Measurements from ENCODE around the gene SCN4A. TPM values are rescaled to one million over a fixed set of nuclear protein-coding genes. Genes with fewer than 3 reads are reported as not detected.
A peak's percentile ranks its signal among the peaks of the same experiment; 100 is the strongest.
"Not testable (repeated sequence)": the region's sequence is repeated elsewhere in the genome, so short reads cannot be mapped to it uniquely, and the experiment has no call there.

The SCN4A gene
- total and polyA plus RNA-seq, 8 donors = 0.04 to 1.7 (median 0.29) TPM

GRCh38 chr17:64007838-64008282 is 35.1 kb upstream of the SCN4A start:
- TF ChIP-seq CTCF (IDR thresholded peaks at IDR 0.05) = no peak
- H3K4me3 ChIP-seq = no peak overlapping the region
- H3K27me3 ChIP-seq = no peaks in the 10 kb centered on the region
- WGBS, 2 donors = 80 to 85% methylated on average over 5 of the region's 5 CpGs
- H3K27ac ChIP-seq = no peak overlapping the region
- H3K4me1 ChIP-seq = no peaks in the 10 kb centered on the region
- peak in 2 of 6 donors; percentile 14 to 30 for DNase-seq
- no peak for FAIRE-seq
- H3K36me3 ChIP-seq = no peaks in the 10 kb centered on the region
- intact Hi-C loops (cut with DNase I) = no loop called here
- H3K9me3 ChIP-seq = no peaks in the 10 kb centered on the region
- ATAC-seq = peak in 1 of 4 donors; percentile 57

- H3K4me3 ChIP-seq; ATAC-seq; H3K4me1 ChIP-seq; H3K9me3 ChIP-seq; FAIRE-seq; H3K27me3 ChIP-seq; H3K36me3 ChIP-seq; H3K27ac ChIP-seq; intact Hi-C loops (cut with DNase I): not testable (repeated sequence)
- WGBS, 2 donors = 91 to 94% methylated on average over 5 of the region's 5 CpGs
- peak in 1 of 6 donors; percentile 13 for DNase-seq
These were observed 34.5 kb upstream of the SCN4A start for GRCh38 chr17:64007089-64007837.

GRCh38 chr17:64006361-64007088 is 33.8 kb upstream of the SCN4A start:
- H3K4me1 ChIP-seq = no peaks in the 10 kb centered on the region
- H3K27ac ChIP-seq = no peak overlapping the region
- DNase-seq (peak in 2 of 6 donors; percentile 14 to 21), ATAC-seq (peak in 2 of 4 donors; percentile 10 to 29), FAIRE-seq (no peak)
- TF ChIP-seq CTCF (IDR thresholded peaks at IDR 0.05) = no peak
- 83 to 87% methylated on average over 13 of the region's 13 CpGs for WGBS, 2 donors
- intact Hi-C loops (cut with DNase I) = no loop called here
- no peak overlapping the region for H3K4me3 ChIP-seq
- no peaks in the 10 kb centered on the region for H3K27me3 ChIP-seq
- H3K36me3 ChIP-seq = no peaks in the 10 kb centered on the region
- no peaks in the 10 kb centered on the region for H3K9me3 ChIP-seq

GRCh38 chr17:64005734-64006167 is 33.0 kb upstream of the SCN4A start:
- FAIRE-seq = no peak

More at GRCh38 chr17:64005734-64006167, 33.0 kb upstream of the SCN4A start:
- no peaks in the 10 kb centered on the region for H3K9me3 ChIP-seq
- H3K36me3 ChIP-seq = no peaks in the 10 kb centered on the region
- ATAC-seq (peak; percentile 15 to 70 (median 51)), DNase-seq (peak in 2 of 6 donors; percentile 18 to 62)
- no peaks in the 10 kb centered on the region for H3K4me1 ChIP-seq
- H3K27me3 ChIP-seq = no peaks in the 10 kb centered on the region
- H3K4me3 ChIP-seq = no peak overlapping the region
- intact Hi-C loops (cut with DNase I) = no loop called here
- WGBS, 2 donors = 51 to 59% methylated on average over 6 of the region's 6 CpGs
- H3K27ac ChIP-seq = no peak overlapping the region
- no peak for TF ChIP-seq CTCF (IDR thresholded peaks at IDR 0.05)

All from pancreas (tissue), 10 donors.